Jurkat, Clone E6-1 (cell line): ENCODE measurements around the gene PPP1CB. TPM values are rescaled to one million over a fixed set of nuclear protein-coding genes. Genes with fewer than 3 reads are reported as not detected.

Experiments used
- DNase-seq: peaks from one replicate; pipeline ENCODE4 v3.0.0-alpha.2; 2011; ENCODE audit warnings: low read depth, low spot score
- H3K4me3 ChIP-seq: 2 replicates; pipeline ENCODE4 v1.5.1; 2011; ENCODE audit warnings: mild to moderate bottlenecking, low read length, control low read depth, moderate library complexity
- polyA plus RNA-seq: library from polyadenylated mRNA; unstranded; fragments of >200 nt; gene quantifications from one replicate; pipeline ENCODE4 v1.2.1, GENCODE V29; 2012; ENCODE audit warnings: missing spikeins; ENCODE audit not compliant: insufficient read length, insufficient read depth

Gene PPP1CB
- polyA plus RNA-seq: 50.8 TPM

DNA sequence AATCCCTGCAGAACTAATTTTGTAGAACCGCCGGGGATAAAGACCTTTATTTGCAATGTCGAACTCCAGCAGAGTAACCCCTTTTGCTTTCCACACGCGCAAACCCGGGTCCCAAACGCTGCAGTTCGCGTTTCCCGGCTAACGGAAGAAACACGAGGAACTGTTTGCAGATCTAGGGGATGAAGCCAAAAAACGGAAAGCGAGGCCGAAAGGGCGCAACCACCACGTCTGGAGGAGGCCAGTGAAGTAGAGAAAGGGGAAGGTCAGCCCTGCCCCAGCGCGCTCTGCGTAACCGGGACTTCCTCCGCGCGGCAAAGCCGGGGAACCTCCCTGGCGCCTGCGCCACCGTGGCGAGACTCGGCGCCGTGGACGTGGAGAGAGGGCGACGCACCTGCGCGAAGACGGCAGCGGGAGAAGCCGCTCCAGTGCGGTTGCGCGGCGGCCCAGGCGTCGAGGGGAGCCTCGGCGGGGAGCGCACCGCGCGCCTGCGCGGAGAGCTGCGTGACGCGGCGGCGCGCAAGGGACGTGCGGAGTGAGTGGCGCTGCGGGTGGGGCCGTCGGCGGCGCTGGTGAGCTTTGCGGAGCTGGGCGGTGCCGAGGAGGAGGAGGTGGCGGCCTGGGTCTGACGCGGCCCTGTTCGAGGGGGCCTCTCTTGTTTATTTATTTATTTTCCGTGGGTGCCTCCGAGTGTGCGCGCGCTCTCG is at the start of gene PPP1CB:
Gene PPP1CB (plus strand): TSS at position 579 of the 704 bp plus-strand sequence. CDS start 295 bp downstream, outside the sequence.
- peak; percentile 90 for DNase-seq
- H3K4me3 ChIP-seq: peak within 1 kb of the TSS; percentile 91

DNA sequence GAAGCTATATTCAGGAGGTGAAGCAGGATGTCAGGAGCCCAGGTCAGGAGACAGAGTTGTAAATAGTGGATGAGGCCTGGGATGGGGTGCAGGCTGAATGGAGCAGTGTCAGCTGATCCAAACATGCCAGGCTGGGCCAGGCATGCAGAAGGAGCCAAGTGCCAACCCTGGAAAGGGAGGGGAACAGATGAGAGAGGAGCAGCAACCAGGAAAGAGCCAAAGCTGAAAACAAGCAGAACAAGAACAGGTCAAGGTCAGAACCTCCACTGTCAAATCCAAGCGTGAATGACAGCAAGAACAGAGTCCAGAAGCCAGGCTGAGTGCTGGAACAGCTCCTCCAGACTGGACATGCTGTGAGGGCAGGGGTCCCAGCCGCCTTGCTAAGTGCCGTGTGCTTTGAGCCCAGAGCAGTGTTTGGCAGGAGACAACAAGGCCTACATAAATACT is 49.2 kb upstream of the PPP1CB start:
- DNase-seq: no peak
- H3K4me3 ChIP-seq: no peak overlapping the region

- H3K4me3 ChIP-seq: no peak overlapping the region
- DNase-seq: no peak
These were observed 48.8 kb upstream of the PPP1CB start for GRCh38 chr2:28702878-28703277.

DNA sequence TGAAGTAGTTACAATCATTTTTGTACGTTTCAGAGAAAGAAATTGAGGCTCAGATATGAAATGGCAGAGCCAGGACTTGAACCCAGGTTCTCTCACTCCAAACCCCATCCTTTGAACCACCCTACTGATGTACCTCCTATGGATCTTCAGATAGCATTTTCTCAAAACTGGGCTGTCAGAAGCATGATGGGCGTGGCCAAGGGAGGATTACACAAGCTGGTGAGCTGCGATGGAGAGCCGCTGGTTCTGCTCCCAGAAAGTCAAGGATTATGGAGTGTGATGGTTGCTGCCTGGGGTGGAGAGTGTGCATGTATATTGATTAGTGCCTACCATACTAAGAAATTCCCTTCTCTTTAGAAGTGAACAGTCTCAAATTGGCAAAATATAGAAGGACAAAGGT is 47.0 kb upstream of the PPP1CB start:
- no peak overlapping the region for H3K4me3 ChIP-seq
- DNase-seq: no peak

- DNase-seq: no peak
- H3K4me3 ChIP-seq: no peak overlapping the region
These were observed 45.7 kb upstream of the PPP1CB start for GRCh38 chr2:28705751-28706440.

GRCh38 chr2:28707592-28707991 is 44.0 kb upstream of the PPP1CB start:
- H3K4me3 ChIP-seq: no peak overlapping the region
- no peak for DNase-seq

- H3K4me3 ChIP-seq: no peak overlapping the region
- no peak for DNase-seq
These were observed 42.5 kb upstream of the PPP1CB start for GRCh38 chr2:28709101-28709500.

GRCh38 chr2:28710545-28710944 is 41.1 kb upstream of the PPP1CB start:
- no peak overlapping the region for H3K4me3 ChIP-seq
- DNase-seq: no peak

GRCh38 chr2:28713577-28714298 is 37.9 kb upstream of the PPP1CB start:
- H3K4me3 ChIP-seq: no peak overlapping the region
- no peak for DNase-seq

GRCh38 chr2:28716265-28716865 is 35.3 kb upstream of the PPP1CB start:
- H3K4me3 ChIP-seq: no peak overlapping the region
- no peak for DNase-seq

GRCh38 chr2:28717339-28717758 is 34.3 kb upstream of the PPP1CB start:
- no peak overlapping the region for H3K4me3 ChIP-seq
- no peak for DNase-seq

DNA sequence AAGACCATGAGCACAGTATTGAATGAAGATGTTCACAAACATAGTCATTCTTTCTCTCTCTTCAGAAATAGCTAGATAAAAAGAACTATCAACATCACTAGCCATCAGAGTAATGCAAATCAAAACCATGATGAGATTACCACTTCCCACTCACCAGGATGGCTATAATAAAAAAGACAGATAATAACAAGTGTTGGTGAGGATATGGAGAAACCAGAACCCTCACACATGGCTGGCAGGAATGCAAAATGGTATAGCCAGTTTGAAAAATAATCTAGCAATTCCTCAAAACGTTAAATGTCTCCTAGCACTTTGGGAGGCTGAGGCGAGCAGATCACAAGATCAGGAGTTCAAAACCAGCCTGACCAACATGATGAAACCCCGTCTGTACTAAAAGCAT is 31.3 kb upstream of the PPP1CB start:
- no peak for DNase-seq
- no peak overlapping the region for H3K4me3 ChIP-seq

GRCh38 chr2:28721601-28722191 is 29.9 kb upstream of the PPP1CB start:
- DNase-seq: no peak
- H3K4me3 ChIP-seq: no peak overlapping the region

- no peak for DNase-seq
- H3K4me3 ChIP-seq: no peak overlapping the region
These were observed 26.5 kb upstream of the PPP1CB start for GRCh38 chr2:28725021-28725711.

GRCh38 chr2:28726177-28726576 is 25.5 kb upstream of the PPP1CB start:
- no peak for DNase-seq
- H3K4me3 ChIP-seq: no peak overlapping the region

GRCh38 chr2:28729698-28730097 is 21.9 kb upstream of the PPP1CB start:
- DNase-seq: no peak
- H3K4me3 ChIP-seq: no peak overlapping the region

- no peak overlapping the region for H3K4me3 ChIP-seq
- DNase-seq: no peak
These were observed 20.9 kb upstream of the PPP1CB start for GRCh38 chr2:28730641-28731146.

DNA sequence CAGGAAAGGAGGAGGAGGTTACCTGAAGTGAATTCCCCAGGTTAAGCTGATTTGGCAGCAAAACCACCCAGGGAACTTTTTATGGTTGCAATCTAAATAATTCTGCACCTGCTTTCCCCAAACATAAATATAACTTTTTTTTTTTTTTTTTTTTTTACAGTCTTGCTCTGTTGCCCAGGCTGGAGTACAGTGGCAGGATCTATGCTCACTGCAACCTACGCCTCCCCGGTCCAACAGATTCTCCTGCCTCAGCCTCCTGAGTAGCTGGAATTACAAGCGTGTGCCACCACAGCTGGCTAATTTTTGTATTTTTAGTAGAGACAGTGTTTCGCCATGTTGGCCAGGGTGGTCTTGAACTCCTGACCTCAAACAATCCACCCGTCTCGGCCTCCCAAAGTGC is 16.1 kb upstream of the PPP1CB start:
- no peak for DNase-seq
- H3K4me3 ChIP-seq: no peak overlapping the region
